Measurements from ENCODE around the gene ROCK2. TPM values are rescaled to one million over a fixed set of nuclear protein-coding genes. Genes with fewer than 3 reads are reported as not detected.

ROCK2 gene
- total and polyA plus RNA-seq, 9 donors, result 13.2 to 71.9 (median 47.7) TPM

DNA sequence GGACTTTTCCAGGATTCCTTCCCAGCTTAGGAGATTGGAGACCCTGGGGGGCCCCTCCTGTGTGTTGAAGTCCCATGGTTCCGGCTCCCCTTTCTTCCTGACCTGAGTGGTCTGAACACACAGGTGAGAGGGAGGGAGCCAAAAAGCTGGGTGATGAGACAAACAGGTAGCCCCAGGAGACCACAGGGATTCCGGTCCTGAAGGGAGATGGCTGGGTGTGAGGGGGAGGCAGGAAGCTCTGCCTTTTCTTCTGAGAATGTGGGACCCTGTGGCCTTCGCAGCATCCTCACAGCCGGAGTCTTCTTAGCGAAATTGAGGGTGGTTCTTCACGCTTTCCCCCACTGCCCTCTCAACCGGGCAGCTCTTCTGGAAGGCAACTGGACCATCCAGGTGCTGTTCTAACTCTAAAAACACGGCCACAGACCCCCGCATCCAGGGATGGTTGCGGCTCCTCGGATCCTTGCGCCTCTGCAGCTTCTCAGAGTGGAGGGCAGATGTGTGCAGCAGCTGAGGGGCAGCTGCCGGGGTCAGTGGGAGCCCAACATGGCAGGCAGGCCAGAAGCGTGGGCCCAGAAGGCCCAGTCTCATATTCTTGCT, 184.8 kb downstream of the ROCK2 start:
- TF ChIP-seq EP300 (IDR thresholded peaks at IDR 0.05), result no peak
- 95 to 97% (median 96%) methylated on average over 14 of the region's 14 CpGs for WGBS, 3 donors
- Histone ChIP-seq H3K4me3 (no peak overlapping the region), H3K36me3 (no peaks in the 10 kb centered on the region), H3K27ac (no peak overlapping the region), H3K27me3 (no peaks in the 10 kb centered on the region), H3K9me3 (no peaks in the 10 kb centered on the region), H3K4me1 (ENCODE audit: insufficient read depth) (peaks cover 2% of the 10 kb centered on the region)
- intact Hi-C loops (cut with DNase I), result loop anchor here in 1 of 4 donors (10.0 kb wide), 2 partner anchors 185 to 435 kb away; partner anchors contain the start of gene ROCK2
- DNase-seq, result no peak

DNA sequence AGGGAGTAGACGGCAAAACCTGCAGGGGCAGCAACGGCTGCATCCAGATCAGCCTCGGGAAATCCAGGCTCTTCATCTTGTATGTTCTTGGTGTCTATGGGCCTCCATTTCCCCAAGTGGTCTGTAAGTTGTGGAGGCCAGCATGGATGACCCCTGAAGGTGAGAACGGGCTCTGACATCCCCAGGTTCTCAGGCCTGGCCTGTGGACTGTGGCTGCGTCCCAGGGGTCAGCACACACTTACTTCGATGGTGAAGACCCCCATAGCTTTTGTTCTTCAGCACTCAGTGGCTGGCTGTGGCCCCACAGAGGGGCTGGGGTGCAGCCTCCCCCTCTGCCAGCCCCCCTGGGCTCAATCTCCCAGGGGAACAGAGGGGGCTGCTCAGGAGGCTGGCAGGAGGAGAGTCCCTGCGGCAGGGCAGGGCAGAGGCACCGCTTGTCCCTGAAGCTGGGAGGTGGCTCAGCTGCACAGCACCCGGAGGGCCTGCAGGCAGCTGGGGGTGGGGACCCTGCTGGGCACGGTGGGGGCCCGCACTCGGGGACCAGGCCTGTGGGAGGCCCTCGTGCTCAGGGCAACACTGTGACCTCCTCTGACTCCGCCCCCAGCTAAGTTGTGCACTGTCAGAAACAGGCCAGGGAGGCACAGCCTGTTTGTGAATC, 185.4 kb downstream of the ROCK2 start:
- no peak overlapping the region for H3K27ac ChIP-seq
- no peak for DNase-seq
- TF ChIP-seq EP300 (IDR thresholded peaks at IDR 0.05), result no peak
- TF ChIP-seq, protein P1, sequence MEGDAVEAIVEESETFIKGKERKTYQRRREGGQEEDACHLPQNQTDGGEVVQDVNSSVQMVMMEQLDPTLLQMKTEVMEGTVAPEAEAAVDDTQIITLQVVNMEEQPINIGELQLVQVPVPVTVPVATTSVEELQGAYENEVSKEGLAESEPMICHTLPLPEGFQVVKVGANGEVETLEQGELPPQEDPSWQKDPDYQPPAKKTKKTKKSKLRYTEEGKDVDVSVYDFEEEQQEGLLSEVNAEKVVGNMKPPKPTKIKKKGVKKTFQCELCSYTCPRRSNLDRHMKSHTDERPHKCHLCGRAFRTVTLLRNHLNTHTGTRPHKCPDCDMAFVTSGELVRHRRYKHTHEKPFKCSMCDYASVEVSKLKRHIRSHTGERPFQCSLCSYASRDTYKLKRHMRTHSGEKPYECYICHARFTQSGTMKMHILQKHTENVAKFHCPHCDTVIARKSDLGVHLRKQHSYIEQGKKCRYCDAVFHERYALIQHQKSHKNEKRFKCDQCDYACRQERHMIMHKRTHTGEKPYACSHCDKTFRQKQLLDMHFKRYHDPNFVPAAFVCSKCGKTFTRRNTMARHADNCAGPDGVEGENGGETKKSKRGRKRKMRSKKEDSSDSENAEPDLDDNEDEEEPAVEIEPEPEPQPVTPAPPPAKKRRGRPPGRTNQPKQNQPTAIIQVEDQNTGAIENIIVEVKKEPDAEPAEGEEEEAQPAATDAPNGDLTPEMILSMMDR (IDR thresholded peaks at IDR 0.05), result no peak
- TF ChIP-seq POLR2A (IDR thresholded peaks at IDR 0.05), result no peak
- H3K36me3 ChIP-seq, result no peaks in the 10 kb centered on the region
- no peak overlapping the region for H3K4me3 ChIP-seq
- 76 to 82% (median 79%) methylated on average over 11 to 14 of the region's 14 CpGs for WGBS, 3 donors
- intact Hi-C loops (cut with DNase I), result loop anchor here in 1 of 4 donors (10.0 kb wide), 1 partner anchor 186 kb away; the partner anchor contains the start of gene ROCK2
- H3K27me3 ChIP-seq, result no peaks in the 10 kb centered on the region
- peaks cover 2% of the 10 kb centered on the region for H3K4me1 ChIP-seq (ENCODE audit: insufficient read depth)
- H3K9me3 ChIP-seq, result no peaks in the 10 kb centered on the region

DNA sequence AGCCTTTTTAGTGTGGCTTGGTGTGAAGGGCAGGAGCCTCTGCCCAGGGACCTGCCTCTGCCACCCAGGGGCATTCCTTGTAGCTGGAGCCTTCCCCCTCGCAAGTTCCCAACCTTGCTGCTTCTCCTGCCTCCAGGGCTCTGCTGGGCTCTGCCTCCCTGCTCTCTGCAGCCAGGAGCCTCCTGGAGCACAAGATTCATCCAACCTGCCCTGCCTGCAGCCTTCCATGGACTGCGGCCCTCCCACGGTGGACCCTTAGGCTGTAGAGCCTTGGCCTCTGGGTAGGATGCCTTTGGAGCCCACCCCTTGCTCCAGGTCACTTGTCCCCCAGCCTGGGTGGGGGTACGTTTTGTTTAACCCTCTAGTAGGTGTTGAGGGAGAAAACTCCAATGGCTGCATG, 186.7 kb downstream of the ROCK2 start:
- 85 to 96% (median 93%) methylated on average over 4 of the region's 4 CpGs for WGBS, 3 donors
- H3K36me3 ChIP-seq, result no peaks in the 10 kb centered on the region
- no peaks in the 10 kb centered on the region for H3K27me3 ChIP-seq
- H3K9me3 ChIP-seq, result no peaks in the 10 kb centered on the region
- H3K4me1 ChIP-seq (ENCODE audit: insufficient read depth), result peaks cover 2% of the 10 kb centered on the region
- no peak for DNase-seq
- H3K4me3 ChIP-seq, result no peak overlapping the region
- TF ChIP-seq POLR2A (IDR thresholded peaks at IDR 0.05) (no peak), EP300 (IDR thresholded peaks at IDR 0.05) (no peak)
- TF ChIP-seq, protein P1 (IDR thresholded peaks at IDR 0.05), result no peak
- H3K27ac ChIP-seq, result no peak overlapping the region
- intact Hi-C loops (cut with DNase I), result loop anchor here in 1 of 4 donors (10.0 kb wide), 1 partner anchor 187 kb away; the partner anchor contains the start of gene ROCK2

DNA sequence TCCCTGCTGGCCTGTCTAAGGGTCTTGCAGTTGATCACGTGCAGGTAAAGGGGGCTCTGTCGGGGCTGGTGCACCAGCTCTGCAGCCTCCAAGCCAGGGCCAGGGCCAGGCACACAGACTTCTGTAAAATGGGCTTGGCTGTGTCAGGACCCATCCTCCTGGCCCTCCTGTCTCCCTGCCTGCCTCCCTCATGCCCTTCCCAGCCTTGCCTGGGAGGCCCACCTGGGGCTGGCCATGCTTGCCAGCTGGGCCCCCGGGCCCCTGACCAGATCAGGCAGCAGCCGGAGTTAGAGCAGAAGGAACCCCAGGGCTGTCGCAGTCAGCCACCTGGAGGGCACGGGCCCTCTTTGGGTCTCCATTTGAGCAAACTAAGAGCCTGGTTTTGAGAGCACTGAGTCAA, 187.1 kb downstream of the ROCK2 start:
- TF ChIP-seq EP300 (IDR thresholded peaks at IDR 0.05) (no peak), POLR2A (IDR thresholded peaks at IDR 0.05) (no peak)
- TF ChIP-seq, protein P1 (IDR thresholded peaks at IDR 0.05), result no peak
- intact Hi-C loops (cut with DNase I), result loop anchor here in 1 of 4 donors (10.0 kb wide), 1 partner anchor 188 kb away; the partner anchor contains the start of gene ROCK2
- 85 to 99% (median 87%) methylated on average over 6 of the region's 6 CpGs for WGBS, 3 donors

More for the DNA sequence above, 187.1 kb downstream of the ROCK2 start:
- Histone ChIP-seq H3K4me3 (no peak overlapping the region), H3K27me3 (no peaks in the 10 kb centered on the region), H3K4me1 (ENCODE audit: insufficient read depth) (peaks cover 2% of the 10 kb centered on the region), H3K36me3 (no peaks in the 10 kb centered on the region), H3K27ac (no peak overlapping the region), H3K9me3 (no peaks in the 10 kb centered on the region)
- no peak for DNase-seq
